HG03108 (cell line): ENCODE data around the gene TRMT1.

Source experiments
- ATAC-seq: cut with Tn5 transposase; IDR thresholded peaks from one replicate; pipeline ENCODE4 v1.9.1; 2021; ENCODE audit warnings: moderate library complexity; ENCODE audit not compliant: unreplicated experiment

Gene TRMT1

DNA sequence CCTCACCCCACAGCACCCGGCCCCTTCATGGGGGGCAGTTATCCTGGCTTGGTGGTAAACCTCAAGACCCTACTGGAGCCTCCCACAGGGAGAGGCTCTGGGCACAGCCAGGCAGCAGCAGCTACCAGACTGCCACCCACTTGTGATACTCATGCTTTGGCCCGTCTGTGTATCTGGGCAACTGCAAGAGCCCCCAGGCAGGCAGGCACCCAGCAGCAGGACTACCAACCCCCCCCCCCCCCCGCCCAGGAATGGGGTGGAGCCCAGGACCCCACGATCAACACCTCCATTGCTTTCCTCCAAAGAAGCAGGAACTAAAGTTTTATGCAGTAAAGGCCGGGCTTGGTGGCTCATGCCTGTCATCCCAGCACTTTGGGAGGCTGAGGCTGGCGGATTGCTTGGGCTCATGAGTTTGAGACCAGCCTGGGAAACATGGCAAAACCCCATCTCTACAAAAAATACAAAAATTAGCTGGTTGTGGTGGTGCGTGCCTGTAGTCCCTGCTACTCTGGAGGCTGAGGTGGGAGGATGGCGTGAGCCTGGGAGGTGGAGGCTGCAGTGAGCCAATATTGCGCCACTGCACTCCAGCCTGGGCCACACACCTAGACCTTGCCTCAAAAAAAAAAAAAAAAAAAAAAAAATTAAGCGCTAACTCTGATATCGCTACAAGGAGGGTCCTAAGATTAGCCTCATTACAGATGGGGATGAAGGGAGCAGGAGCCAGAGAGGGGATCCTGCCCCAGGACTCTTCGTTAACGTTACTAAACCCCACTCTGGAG lies 12.8 kb downstream of the TRMT1 start:
- ATAC-seq: no peak

DNA sequence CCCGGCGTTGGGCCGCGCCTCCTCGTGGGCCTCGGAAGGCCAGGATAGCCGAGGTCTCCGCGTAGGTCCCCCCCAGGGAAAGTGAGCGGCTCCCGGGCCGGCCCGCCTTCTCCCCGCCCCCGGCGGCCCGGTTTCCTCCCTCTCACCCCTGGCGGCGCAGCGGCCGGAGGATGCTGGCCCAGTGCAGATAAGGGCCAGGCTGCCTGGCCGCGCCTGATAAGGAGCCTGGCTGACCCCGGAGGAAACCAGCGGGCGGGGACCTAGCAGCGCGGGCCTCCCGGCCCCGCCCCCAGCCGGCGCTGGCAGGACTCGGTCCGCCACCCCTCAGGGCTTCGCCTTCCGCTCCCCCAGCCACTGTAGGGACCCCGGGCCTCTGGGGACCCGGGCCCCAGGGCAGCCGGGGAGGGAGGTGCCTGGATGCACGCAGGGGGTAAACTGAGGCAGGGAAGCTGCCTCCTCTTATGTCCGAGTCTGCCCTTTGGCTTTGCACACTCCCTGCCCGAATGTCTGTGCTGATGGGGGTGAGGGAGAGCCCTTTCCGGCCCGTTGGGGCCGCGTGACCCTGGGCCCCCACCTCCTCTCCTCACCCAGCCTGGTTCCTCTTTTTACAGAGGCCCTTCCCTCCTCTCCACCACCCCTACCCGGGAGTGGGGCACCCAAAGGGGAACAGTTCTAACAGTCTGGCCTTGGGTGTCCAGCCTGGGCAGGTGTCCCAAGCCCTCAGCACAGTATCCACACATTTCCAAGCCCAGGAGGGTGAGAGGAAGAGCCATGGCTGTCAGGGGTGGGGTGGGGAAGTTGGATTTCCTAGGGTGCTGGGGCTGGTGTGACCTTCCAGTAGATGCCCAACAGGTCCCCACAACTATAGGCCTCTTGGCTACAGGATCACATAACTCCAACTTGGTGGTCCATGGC lies 13.6 kb downstream of the TRMT1 start, which contains the start of gene LYL1:
Gene LYL1, minus strand, starts transcription at position 193 of the 915 bp plus-strand sequence. CDS start 1,687 bp downstream, outside the sequence.
- peak; percentile 42 for ATAC-seq

GRCh38 chr19:13102416-13102665 lies 14.2 kb downstream of the TRMT1 start:
- no peak for ATAC-seq

DNA sequence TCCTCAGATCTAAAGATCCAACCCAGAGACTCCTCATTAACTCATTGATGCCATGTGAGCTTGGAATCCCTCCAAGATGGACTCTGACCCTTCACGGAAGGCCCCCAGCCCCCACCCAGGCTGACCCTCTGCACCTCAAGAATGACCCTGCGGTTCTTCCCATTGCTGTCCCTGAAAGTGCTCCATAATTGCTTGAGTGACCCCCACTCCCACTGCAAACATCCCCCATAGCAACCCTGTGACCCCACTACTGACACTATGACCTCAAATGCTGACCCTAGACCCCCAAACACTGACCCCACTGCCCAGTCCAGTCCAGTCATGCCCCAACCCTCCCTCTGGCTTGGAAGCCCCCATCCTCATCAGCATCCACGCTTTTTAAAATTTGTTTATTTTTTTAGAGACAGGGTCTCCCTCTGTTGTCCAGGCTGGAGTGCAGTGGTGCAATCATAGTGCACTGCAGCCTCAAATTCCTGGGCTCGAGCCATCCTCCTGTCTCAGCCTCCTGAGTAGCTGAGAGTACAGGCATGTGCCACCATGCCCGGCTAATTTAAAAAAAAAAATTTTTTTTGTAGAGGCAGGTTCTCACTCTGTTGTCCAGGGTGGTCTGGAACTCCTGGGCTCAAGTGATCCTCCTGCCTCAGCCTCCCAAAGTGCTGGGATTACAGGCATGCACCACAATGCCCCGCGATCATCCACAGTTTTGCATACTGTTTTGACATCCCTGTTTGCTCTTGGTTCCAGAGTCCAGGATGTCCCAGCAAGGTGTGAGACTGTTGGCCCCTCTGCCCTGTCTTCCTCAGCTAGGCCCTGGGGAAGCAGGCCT lies 14.7 kb downstream of the TRMT1 start:
- ATAC-seq: no peak

DNA sequence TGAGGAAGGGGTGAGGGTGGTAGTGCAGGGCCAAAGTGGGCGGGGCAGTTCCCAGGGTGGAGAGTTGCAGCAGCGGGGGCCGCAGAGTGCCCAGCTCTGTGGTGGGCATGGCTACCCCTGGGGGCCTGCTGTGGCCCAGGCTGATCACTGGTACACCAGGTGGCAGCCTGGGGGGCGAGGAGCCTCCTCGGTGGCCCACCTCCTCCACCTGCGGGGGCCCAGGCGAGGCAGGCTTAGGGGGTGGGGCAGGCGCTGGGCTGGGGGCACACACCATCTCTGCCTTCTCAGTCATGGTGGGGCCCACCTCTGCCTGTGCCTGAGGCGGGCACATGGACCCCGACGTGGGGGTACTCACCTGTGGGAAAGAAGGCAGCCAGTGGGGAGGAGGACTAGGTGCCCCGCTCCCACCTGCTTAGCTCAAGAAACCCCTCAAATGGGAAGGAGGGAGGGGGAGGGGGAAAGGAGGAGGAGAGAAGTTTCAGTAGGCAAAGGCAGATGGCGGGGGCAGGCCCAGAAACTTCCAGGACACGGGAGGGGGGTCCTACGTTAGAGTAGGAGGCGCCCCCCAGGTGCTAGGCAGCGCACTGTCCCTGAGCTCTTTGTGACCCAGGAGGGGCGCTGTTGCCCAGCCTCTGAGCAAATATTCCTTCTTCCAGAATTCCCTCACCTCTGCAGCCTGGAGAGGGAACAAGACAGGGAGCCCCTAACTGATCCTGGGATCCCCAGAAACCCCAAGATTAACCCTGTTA lies 15.5 kb downstream of the TRMT1 start:
- ATAC-seq: no peak

DNA sequence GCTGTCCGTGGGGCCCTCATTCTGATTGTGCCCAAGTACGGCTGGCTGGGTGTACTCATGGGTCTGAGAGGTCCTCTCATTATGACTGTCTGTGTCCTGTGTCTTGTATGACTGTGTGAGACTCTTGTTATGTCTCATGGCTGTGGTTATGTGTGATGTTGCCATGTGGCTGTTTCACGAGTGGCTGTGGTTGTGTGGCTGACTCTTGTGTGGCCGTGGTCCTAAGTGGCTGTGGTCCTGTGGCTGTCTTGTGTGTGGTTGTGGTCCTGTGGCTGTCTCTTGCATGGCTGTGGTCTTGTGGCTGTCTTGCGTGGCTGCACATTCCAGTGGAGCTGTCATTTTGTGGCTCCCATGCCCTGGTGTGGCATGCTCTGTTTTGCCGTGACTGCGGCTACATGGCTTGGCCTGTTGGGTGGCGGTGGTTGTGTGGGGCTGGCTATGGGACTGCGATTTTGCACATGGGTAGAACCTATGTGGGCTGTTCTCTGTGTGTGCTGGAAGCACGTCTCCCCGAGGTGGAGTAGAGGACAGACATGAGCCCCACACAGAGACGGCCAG lies 16.4 kb downstream of the TRMT1 start:
- ATAC-seq: no peak

DNA sequence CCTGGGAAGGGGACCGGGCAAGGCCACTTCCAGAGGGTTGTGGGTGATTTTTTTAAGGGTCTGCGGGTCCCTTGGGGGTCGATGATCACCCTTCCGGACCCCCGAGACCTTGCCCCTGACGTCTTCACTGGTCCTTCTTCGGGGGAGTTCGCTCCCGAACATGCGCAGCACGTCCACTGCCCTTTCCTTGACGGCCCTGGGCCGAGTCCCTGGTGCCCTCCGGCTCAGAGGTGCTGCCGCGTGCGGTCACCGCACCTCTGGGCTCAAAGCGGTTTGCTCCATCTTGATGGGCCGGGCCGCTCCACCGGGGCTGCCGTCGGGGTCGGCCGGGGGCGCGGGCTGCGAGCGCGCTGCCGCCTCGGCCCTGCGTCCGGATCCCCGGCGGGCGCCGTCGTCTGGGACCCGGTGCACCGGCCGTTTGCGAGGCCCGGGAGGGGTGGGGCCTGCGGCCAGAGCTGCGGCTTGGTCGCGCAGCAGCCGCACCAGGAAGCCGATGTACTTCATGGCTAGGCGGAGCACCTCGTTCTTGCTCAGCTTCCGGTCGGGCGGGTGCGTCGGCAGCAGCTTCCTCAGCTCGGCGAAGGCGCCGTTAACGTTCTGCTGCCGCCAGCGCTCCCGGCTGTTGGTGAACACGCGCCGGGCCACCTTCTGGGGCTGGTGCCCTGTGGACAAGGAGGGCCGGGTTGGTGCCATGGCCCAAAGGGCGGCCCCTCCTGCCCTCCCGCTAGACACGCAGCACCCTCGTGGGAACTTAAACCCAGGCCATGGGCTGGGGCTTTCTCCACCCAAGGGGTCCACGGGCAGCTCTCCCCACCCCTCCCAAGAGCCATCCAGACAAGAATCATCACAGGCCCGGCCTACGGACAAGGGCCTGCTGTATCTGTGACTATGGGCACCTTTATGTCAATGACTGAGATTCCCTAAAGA lies 17.2 kb downstream of the TRMT1 start:
- ATAC-seq: no peak

DNA sequence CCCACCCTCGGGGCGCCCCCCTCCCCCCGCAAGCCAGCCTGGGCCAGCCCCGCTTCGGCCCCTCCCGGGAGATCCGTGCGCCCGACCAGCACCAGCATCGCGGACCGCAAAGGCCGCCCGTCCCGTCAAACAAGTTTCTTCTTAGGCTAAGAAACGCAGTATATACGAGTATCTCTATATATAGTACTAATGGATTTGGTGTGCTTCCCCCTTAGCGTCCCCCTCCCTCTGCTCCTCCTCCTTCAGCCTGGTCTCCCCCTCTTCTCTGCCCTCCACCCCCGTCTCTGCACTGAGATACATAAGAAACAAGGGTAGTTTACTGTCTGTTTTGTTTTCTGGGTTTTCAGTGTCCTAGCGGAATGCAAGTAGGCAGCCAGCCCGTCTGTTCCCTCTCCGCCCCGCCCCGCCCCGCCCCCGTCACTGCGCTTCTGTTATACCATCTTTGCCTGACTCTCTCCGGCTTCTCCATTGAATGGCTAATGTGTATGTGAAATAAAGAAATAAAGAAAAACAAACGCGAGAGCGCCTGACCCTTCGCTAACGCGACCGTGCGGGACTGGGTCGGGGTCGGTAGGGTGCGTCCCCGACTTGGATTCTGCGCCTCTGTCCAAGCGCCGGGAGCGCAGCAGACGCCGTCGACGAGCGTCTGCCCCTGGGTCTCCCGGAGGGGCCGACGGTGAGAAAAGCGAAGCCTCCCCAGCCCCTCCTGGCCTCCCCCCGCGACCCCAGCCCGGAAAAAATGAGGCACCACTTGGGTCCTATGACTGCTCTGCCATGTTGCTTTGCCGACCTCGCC lies 18.1 kb downstream of the TRMT1 start:
- no peak for ATAC-seq

GRCh38 chr19:13097463-13098258 lies 18.9 kb downstream of the TRMT1 start:
- ATAC-seq: no peak

DNA sequence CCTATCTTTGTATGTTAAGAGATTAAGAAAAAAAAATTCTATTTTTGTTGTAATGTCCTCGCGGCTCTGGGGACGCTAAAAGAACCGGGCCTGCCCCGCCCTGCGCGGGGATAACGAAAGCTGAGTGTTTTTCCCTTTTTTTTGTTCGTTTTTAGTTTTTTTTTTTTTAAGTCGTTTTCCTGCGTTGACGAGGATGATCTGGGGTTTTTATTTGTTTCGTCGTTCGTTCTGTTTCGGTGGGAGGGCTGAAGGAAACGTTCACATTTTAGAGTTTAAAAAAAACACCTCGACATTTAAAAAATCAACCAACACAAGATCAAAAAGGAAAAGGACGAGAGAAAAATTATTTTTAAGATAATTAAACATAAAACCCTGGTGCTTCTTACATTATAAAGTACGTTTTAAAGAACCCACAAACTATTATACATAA lies 19.5 kb downstream of the TRMT1 start:
- no peak for ATAC-seq

DNA sequence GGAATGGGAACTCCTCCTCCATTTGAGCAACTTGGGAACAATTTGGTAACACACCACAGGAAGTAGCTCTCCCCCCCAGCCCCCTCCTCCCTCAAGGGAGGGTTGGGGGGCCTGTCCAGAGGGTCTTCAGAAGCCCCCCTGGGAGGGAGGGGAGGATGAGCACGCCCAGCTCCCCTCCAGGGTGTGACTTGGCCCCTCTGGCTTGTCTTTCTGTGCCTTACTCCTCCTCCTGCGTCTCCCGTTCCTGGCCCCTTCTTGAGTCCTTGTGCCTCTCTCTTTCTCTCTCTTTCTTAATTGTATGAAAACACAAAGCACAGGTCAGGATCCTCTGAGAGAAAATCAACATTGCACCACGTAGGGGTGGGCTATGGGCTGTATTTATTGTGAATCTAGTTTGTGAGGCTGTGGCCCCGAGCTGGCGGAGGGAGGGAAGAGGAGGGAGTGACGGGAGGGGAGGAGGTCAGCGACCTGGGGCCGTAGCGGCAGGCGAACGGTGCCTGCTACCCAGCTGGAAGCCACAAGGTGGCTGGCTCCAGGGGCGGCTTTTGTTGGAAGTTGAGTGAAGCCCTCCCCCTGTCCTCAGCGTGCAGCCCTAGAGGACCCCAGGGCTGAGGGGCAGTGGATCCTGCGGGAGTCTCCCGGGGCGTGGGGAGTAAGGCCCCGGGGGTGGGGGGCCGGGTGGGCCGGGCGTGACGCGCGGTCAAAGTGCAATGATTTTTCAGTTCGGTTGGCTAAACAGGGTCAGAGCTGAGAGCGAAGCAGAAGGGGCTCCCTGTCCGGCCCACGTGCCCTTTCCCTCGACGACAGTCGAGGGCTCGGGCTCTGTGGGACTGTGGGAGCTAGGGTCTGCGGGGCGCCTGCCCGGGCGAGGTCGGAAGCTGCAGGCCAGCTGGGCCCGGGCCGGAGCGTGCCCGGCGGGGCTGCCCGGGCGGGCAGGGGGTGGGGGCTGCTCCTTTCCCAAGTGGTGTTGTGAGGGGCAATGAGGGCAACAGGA lies 20.3 kb downstream of the TRMT1 start:
- ATAC-seq: no peak

DNA sequence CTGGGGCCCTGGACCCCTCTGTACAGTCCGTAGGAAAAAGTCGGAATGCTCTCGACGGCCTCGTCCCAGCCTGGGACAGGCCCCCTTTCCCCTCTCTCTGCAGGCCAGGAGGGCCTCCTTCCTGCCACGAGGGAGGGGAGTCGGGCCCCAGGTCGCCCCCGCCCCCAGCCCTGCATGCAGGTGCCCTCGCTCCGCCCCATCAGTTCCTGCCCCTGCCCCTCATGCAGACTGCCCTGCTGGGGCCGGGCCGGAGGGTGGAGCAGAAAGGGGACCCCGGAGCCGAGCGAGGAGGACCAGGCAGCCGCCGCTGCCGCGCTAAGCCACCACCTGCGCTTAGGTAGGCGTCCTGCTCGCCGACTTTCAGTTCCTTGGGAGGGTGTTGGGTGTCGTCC lies 21.2 kb downstream of the TRMT1 start:
- no peak for ATAC-seq

GRCh38 chr19:13094771-13095392 lies 21.7 kb downstream of the TRMT1 start:
- ATAC-seq: no peak

GRCh38 chr19:13094106-13094504 lies 22.4 kb downstream of the TRMT1 start:
- ATAC-seq: no peak

DNA sequence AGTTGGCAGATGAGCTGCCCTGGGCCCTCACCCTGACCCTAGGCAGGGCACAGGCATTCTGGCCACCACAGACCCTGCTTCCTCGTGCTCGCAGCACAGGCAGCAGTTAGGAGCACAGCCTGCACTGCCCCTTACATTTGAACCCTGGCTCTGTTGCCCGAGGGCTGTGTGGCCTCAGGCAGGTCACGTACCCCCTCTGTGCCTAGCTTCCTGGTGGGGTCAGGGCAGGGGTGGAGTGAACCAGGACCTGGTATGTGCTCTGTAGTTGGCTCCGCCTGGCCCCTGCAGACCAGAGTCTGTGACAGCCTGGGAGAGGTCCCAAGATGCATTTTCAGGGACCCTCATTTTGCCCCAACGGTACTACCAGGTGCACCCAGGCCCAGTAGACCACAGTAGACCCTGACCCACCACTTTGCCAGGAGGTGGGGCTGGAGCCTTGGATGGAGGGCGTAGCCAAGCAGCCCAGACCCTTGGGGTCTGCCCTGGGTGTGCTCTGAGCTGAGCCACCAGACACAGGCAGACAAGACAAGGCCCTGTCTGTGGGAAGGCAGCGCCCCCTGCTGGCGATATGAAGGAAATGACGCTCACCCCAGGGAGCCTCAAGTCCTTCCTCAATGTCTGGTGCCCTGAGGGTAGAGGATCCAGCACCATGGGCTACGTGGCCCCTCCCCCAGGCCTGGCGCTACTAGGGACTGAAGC lies 23.0 kb downstream of the TRMT1 start:
- ATAC-seq: no peak
